ENCODE results near the gene CACNA1D. TPM values are rescaled to one million over a fixed set of nuclear protein-coding genes. Genes with fewer than 3 reads are reported as not detected.

Gene CACNA1D
- total and polyA plus RNA-seq, 9 of the 15 experiments (the other 6 are each of a cell fraction or from before 2014, with no cell fraction given): 0.29 TPM; not detected in 8

DNA sequence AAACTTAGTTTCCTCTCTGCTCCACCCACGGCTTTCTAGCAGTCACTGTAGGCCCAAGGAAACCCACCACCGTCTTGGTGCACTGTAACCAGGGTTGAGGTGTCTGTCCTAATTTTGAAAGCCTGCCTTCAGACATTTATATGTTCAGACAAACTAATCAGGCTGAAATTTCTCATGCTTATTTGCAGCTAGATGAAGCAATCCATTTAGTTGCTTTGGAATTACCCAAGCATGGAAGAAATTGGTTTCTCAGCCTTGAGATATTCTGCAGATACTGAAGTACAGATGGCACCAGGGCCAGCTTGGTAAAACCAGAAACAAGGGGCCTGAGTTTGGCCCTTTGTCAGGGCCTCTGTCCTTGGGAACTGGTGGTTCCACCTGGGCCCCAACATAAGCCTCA is 105.4 kb downstream of the CACNA1D start:
- no peaks in the 10 kb centered on the region for H3K36me3 ChIP-seq (ENCODE audit: control insufficient read depth, insufficient read depth, low read length)
- 0% methylated on average over 2 of the region's 2 CpGs for WGBS (ENCODE audit: insufficient coverage, low coverage, missing lambda C conversion rate)
- no peak overlapping the region for H2AFZ ChIP-seq (ENCODE audit: low read depth, low read length)
- no TSS peak for BruUV-seq (replicated peaks)
- no peaks in the 10 kb centered on the region for H4K20me1 ChIP-seq (replicated peaks; ENCODE audit: control insufficient read depth, insufficient read depth, low read length)
- ChIA-PET POLR2A (interaction anchor here (1.3 to 1.6 kb wide), 2 partner anchors 9 to 13 kb away, joined by 3 read pairs; no protein-coding TSS in a partner anchor), CTCF (ENCODE audit: low intra/inter-chr PET ratio) (no interaction called here)
- H3K79me2 ChIP-seq (ENCODE audit: control insufficient read depth, insufficient read depth, low read length): no peaks in the 10 kb centered on the region
- in situ Hi-C loops (cut with MboI): no loop called here
- H3K27me3 ChIP-seq (ENCODE audit: control insufficient read depth in 2 of 2, insufficient read depth in 2 of 2, low read length in 2 of 2): no peaks in the 10 kb centered on the region
- no peak overlapping the region for H3K9ac ChIP-seq (ENCODE audit: insufficient read depth in 1 of 2, low read depth in 2 of 2, low read length in 2 of 2)
- TF ChIP-seq, protein P1, sequence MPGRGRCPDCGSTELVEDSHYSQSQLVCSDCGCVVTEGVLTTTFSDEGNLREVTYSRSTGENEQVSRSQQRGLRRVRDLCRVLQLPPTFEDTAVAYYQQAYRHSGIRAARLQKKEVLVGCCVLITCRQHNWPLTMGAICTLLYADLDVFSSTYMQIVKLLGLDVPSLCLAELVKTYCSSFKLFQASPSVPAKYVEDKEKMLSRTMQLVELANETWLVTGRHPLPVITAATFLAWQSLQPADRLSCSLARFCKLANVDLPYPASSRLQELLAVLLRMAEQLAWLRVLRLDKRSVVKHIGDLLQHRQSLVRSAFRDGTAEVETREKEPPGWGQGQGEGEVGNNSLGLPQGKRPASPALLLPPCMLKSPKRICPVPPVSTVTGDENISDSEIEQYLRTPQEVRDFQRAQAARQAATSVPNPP (IDR thresholded peaks at IDR 0.05; ENCODE audit: borderline replicate concordance, insufficient read depth, insufficient read length): no peak
- ATAC-seq (no peak), DNase-seq (ENCODE audit: extremely low read depth in 1 of 4, low spot score in 3 of 4) (no peak), FAIRE-seq (no peak)
- no peaks in the 10 kb centered on the region for H3K4me1 ChIP-seq (replicated peaks in 1 of 2; ENCODE audit: control insufficient read depth in 2 of 2, insufficient read depth in 2 of 2, low read length in 2 of 2)
- no peaks in the 10 kb centered on the region for H3K9me3 ChIP-seq (replicated peaks; ENCODE audit: control insufficient read depth, insufficient read depth, low read depth, low read length)
- no peak overlapping the region for H3K4me2 ChIP-seq (ENCODE audit: insufficient read depth, low read length)
- H3K27ac ChIP-seq (ENCODE audit: extremely low read depth, low read depth, low read length): no peak overlapping the region
- intact Hi-C loops (cut with micrococcal nuclease): no loop called here
- H3K9me1 ChIP-seq (ENCODE audit: control insufficient read depth, insufficient read depth, low read length): no peaks in the 10 kb centered on the region
- H3K4me3 ChIP-seq: no peak overlapping the region

DNA sequence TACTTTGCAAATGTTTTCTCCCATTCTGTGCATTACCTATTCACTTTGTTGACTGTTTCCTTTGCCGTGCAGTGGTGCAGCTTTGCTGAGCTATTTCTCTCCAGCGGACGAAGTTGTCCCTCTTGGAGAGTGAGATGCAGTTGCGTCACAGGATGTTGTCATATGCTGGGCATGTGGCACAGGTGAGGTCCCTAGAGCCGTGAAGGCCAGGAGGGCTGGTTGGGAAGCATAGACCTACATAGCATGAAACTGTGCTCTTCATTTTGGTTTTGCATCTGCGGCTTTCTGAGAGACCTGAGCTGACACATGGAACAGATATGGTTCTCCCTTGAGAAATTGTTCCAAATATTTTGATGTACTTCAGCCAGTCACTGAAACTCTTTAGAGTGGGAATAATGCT is 108.5 kb downstream of the CACNA1D start:
- H4K20me1 ChIP-seq (replicated peaks; ENCODE audit: control insufficient read depth, insufficient read depth, low read length): no peaks in the 10 kb centered on the region
- no peak for ATAC-seq
- no peak overlapping the region for H3K27ac ChIP-seq (ENCODE audit: extremely low read depth, low read depth, low read length)
- BruUV-seq (replicated peaks): no TSS peak
- no peaks in the 10 kb centered on the region for H3K9me1 ChIP-seq (ENCODE audit: control insufficient read depth, insufficient read depth, low read length)
- CTCF ChIA-PET (ENCODE audit: low intra/inter-chr PET ratio): no interaction called here
- no peak overlapping the region for H3K4me2 ChIP-seq (ENCODE audit: insufficient read depth, low read length)
- 4% methylated on average over 6 of the region's 6 CpGs for WGBS (ENCODE audit: insufficient coverage, low coverage, missing lambda C conversion rate)
- no peaks in the 10 kb centered on the region for H3K36me3 ChIP-seq (ENCODE audit: control insufficient read depth, insufficient read depth, low read length)
- in situ Hi-C loops (cut with MboI) (no loop called here), intact Hi-C loops (cut with micrococcal nuclease) (no loop called here)
- no peaks in the 10 kb centered on the region for H3K9me3 ChIP-seq (replicated peaks; ENCODE audit: control insufficient read depth, insufficient read depth, low read depth, low read length)
- no peaks in the 10 kb centered on the region for H3K79me2 ChIP-seq (ENCODE audit: control insufficient read depth, insufficient read depth, low read length)
- FAIRE-seq: no peak
- POLR2A ChIA-PET: no interaction called here
- no peak overlapping the region for H3K4me3 ChIP-seq
- no peaks in the 10 kb centered on the region for H3K27me3 ChIP-seq (ENCODE audit: control insufficient read depth in 2 of 2, insufficient read depth in 2 of 2, low read length in 2 of 2)
- H3K4me1 ChIP-seq (replicated peaks in 1 of 2; ENCODE audit: control insufficient read depth in 2 of 2, insufficient read depth in 2 of 2, low read length in 2 of 2): no peaks in the 10 kb centered on the region
- no peak overlapping the region for H2AFZ ChIP-seq (ENCODE audit: low read depth, low read length)
- DNase-seq (ENCODE audit: extremely low read depth in 1 of 4, low spot score in 3 of 4): no peak
- H3K9ac ChIP-seq (ENCODE audit: insufficient read depth in 1 of 2, low read depth in 2 of 2, low read length in 2 of 2): no peak overlapping the region
- TF ChIP-seq NFXL1 (CRISPR knock-in tag; IDR thresholded peaks at IDR 0.05) (no peak), RAD51 (IDR thresholded peaks at IDR 0.05; ENCODE audit: borderline replicate concordance, low read depth) (no peak), MECOM (CRISPR knock-in tag; IDR thresholded peaks at IDR 0.05) (no peak), CBX2 (IDR thresholded peaks at IDR 0.05; ENCODE audit: insufficient read depth, low read length, poor library complexity, severe bottlenecking) (no peak), NR2F6 (CRISPR knock-in tag; IDR thresholded peaks at IDR 0.05) (no peak), ZNF24 (IDR thresholded peaks at IDR 0.05) (no peak), CCNT2 (IDR thresholded peaks at IDR 0.05; ENCODE audit: borderline replicate concordance, extremely low read depth, insufficient read length, low read depth, low read length) (no peak)
- TF ChIP-seq, protein P2, sequence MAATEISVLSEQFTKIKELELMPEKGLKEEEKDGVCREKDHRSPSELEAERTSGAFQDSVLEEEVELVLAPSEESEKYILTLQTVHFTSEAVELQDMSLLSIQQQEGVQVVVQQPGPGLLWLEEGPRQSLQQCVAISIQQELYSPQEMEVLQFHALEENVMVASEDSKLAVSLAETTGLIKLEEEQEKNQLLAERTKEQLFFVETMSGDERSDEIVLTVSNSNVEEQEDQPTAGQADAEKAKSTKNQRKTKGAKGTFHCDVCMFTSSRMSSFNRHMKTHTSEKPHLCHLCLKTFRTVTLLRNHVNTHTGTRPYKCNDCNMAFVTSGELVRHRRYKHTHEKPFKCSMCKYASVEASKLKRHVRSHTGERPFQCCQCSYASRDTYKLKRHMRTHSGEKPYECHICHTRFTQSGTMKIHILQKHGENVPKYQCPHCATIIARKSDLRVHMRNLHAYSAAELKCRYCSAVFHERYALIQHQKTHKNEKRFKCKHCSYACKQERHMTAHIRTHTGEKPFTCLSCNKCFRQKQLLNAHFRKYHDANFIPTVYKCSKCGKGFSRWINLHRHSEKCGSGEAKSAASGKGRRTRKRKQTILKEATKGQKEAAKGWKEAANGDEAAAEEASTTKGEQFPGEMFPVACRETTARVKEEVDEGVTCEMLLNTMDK (IDR thresholded peaks at IDR 0.05; ENCODE audit: borderline replicate concordance, insufficient read depth, low read depth, low read length, poor library complexity, severe bottlenecking): no peak
- TF ChIP-seq, protein P3, sequence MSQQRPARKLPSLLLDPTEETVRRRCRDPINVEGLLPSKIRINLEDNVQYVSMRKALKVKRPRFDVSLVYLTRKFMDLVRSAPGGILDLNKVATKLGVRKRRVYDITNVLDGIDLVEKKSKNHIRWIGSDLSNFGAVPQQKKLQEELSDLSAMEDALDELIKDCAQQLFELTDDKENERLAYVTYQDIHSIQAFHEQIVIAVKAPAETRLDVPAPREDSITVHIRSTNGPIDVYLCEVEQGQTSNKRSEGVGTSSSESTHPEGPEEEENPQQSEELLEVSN (IDR thresholded peaks at IDR 0.05; ENCODE audit: borderline replicate concordance in 1 of 2, extremely low read depth in 1 of 2, insufficient read depth in 1 of 2, insufficient read length in 1 of 2, low read depth in 1 of 2, low read length in 1 of 2, poor library complexity in 1 of 2, severe bottlenecking in 1 of 2): no peak

All from K562 (cell line).